ENCODE results near the gene ASS1. TPM values are rescaled to one million over a fixed set of nuclear protein-coding genes. Genes with fewer than 3 reads are reported as not detected.

Gene ASS1
- total and polyA plus RNA-seq, 4 experiments from 2014 or later = not detected

DNA sequence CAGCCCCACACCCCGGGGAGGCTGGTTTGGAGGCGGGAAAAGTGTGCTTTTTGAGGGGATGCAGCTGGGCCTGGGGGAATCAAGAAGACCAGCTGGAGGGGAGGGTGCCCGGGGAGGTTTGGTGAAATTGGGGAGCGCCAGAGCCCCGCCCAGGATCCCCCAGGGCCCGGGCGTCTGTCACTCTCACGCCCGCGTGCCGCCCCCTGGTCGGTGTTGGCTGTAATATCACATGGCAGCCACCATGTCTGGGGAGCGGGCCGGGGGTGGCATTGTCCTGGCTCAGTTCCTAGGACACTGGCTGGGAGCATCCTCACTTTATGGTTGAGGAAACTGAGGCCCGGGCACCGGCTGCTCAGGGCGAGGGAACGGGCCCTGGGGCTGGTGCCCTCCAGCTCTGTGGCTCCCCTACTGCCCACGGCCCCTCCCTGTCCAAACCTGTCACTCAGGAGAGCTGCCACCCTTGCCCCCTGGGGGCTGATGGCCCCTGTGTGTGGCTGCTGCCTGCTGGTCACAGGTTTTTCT lies 27.5 kb downstream of the ASS1 start:
- intact Hi-C loops (cut with micrococcal nuclease) = no loop called here
- Mint-ChIP-seq H3K36me3 (no peaks in the 10 kb centered on the region), H3K9me3 (peaks cover 0 to 2% (median 0%) of the 10 kb centered on the region in 8 donors), H3K27ac (no peak overlapping the region), H3K4me3 (no peak overlapping the region), H3K27me3 (peaks cover 19 to 33% of the 10 kb centered on the region in 2 donors), H3K4me1 (no peaks in the 10 kb centered on the region)
- Histone ChIP-seq H3K4me3 (ENCODE audit: low read length in 2 of 2) (no peak overlapping the region), H3K27ac (ENCODE audit: low read depth, low read length) (no peak overlapping the region), H3K36me3 (ENCODE audit: insufficient read depth, low read length) (no peaks in the 10 kb centered on the region), H3K27me3 (ENCODE audit: insufficient read depth, low read length) (peaks cover 5% of the 10 kb centered on the region), H3K9me3 (ENCODE audit: control insufficient read depth in 1 of 2, low read length in 2 of 2) (no peaks in the 10 kb centered on the region), H3K4me1 (ENCODE audit: insufficient read depth, low read length) (no peaks in the 10 kb centered on the region)
- ChIA-PET POLR2A (ENCODE audit: partially characterized antibody) (no interaction called here), CTCF (ENCODE audit: partially characterized antibody) (interaction anchor here (1.0 kb wide), 1 partner anchor 11 kb away, joined by 3 read pairs; no protein-coding TSS in a partner anchor)
- DNase-seq = no peak

DNA sequence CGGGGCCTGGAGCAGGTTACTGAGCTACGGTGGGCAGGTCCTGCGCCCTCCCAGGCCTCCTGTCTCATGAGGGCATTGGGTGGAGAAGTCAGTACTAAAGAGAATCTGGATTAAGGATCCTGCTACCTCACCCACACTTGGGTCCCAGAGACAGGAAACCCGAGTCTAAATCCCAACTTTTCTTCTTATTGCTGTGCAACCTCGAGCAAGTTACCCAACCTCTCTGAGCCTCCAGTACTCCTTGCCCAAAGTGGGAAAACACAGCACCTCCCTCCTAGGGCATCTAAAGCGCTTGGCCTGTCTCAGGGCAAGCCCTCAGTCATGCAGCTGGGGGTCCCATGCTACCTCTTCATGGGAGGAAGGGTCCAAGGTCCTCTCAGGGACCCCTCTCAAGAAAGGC lies 28.2 kb downstream of the ASS1 start:
- no peaks in the 10 kb centered on the region for H3K9me3 ChIP-seq (ENCODE audit: control insufficient read depth in 1 of 2, low read length in 2 of 2)
- no peak for DNase-seq
- H3K4me1 ChIP-seq (ENCODE audit: insufficient read depth, low read length) = no peaks in the 10 kb centered on the region
- H3K36me3 Mint-ChIP-seq = no peaks in the 10 kb centered on the region
- no peaks in the 10 kb centered on the region for H3K36me3 ChIP-seq (ENCODE audit: insufficient read depth, low read length)
- no peak overlapping the region for H3K27ac ChIP-seq (ENCODE audit: low read depth, low read length)
- no peak overlapping the region for H3K4me3 Mint-ChIP-seq
- intact Hi-C loops (cut with micrococcal nuclease) = no loop called here
- ChIA-PET POLR2A (ENCODE audit: partially characterized antibody) (no interaction called here), CTCF (ENCODE audit: partially characterized antibody) (no interaction called here)
- H3K27ac Mint-ChIP-seq = no peak overlapping the region
- peaks cover 12 to 26% of the 10 kb centered on the region in 2 donors for H3K27me3 Mint-ChIP-seq
- peaks cover 5% of the 10 kb centered on the region for H3K27me3 ChIP-seq (ENCODE audit: insufficient read depth, low read length)
- no peaks in the 10 kb centered on the region for H3K4me1 Mint-ChIP-seq
- H3K9me3 Mint-ChIP-seq = peaks cover 0 to 2% (median 0%) of the 10 kb centered on the region in 8 donors
- no peak overlapping the region for H3K4me3 ChIP-seq (ENCODE audit: low read length in 2 of 2)

DNA sequence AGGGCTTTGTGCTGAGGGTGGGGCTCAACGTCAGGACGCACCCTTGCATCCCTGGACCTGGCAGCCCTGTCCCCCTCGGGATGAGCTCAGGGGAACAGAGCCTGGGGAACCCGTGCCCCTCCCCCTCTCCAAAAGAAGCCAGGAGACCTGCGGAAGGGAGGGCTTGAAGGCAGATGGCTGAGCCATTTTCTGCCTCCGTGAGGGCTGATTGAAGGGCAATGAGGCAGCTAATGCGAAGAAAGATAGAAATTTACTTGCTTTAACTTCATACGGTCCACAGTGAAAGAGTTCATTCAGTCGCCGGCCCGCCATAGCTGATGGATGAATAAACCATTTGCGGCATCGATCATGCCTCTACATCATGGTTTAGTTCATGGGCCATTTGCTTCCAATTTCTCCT lies 28.8 kb downstream of the ASS1 start:
- Histone ChIP-seq H3K27me3 (ENCODE audit: insufficient read depth, low read length) (peaks cover 5% of the 10 kb centered on the region), H3K27ac (ENCODE audit: low read depth, low read length) (no peak overlapping the region), H3K4me3 (ENCODE audit: low read length in 2 of 2) (no peak overlapping the region), H3K9me3 (ENCODE audit: control insufficient read depth in 1 of 2, low read length in 2 of 2) (no peaks in the 10 kb centered on the region), H3K4me1 (ENCODE audit: insufficient read depth, low read length) (no peaks in the 10 kb centered on the region), H3K36me3 (ENCODE audit: insufficient read depth, low read length) (no peaks in the 10 kb centered on the region)
- no peak overlapping the region for H3K4me3 Mint-ChIP-seq
- H3K36me3 Mint-ChIP-seq = no peaks in the 10 kb centered on the region
- H3K27me3 Mint-ChIP-seq = peaks cover 11 to 24% of the 10 kb centered on the region in 2 donors
- DNase-seq = no peak
- no peaks in the 10 kb centered on the region for H3K4me1 Mint-ChIP-seq
- H3K27ac Mint-ChIP-seq = no peak overlapping the region
- H3K9me3 Mint-ChIP-seq = peaks cover 0 to 2% (median 0%) of the 10 kb centered on the region in 8 donors
- CTCF ChIA-PET (ENCODE audit: partially characterized antibody) = no interaction called here
- intact Hi-C loops (cut with micrococcal nuclease) = no loop called here
- POLR2A ChIA-PET (ENCODE audit: partially characterized antibody) = no interaction called here

DNA sequence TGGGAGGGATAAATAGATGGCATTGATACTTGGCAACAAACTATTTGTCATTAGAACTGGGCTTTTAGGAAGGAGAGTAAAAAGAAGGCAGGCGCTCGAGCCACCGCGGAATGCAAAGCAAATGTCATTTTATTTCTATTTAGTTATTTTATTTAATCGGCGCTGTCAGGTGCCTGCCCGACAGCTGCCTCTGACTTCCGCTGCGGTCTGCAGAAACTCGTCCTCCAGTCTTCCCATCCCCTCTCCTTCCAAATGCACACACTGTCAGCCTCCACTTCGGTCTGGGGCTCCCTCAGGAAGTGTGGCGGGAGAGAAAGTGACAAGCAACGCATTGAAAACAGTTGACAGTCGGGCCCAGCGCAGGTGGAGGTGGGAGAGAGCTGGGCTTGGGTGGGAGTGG lies 29.3 kb downstream of the ASS1 start:
- Mint-ChIP-seq H3K36me3 (no peaks in the 10 kb centered on the region), H3K27me3 (peaks cover 11 to 20% of the 10 kb centered on the region in 2 donors), H3K4me1 (no peaks in the 10 kb centered on the region), H3K9me3 (peaks cover 0 to 2% (median 0%) of the 10 kb centered on the region in 8 donors), H3K4me3 (peak overlapping the region in 1 of 8 donors; percentile 41), H3K27ac (no peak overlapping the region)
- no peaks in the 10 kb centered on the region for H3K9me3 ChIP-seq (ENCODE audit: control insufficient read depth in 1 of 2, low read length in 2 of 2)
- intact Hi-C loops (cut with micrococcal nuclease) = no loop called here
- no peak overlapping the region for H3K4me3 ChIP-seq (ENCODE audit: low read length in 2 of 2)
- no peak for DNase-seq
- POLR2A ChIA-PET (ENCODE audit: partially characterized antibody) = no interaction called here
- H3K27me3 ChIP-seq (ENCODE audit: insufficient read depth, low read length) = peaks cover 5% of the 10 kb centered on the region
- no peak overlapping the region for H3K27ac ChIP-seq (ENCODE audit: low read depth, low read length)
- no peaks in the 10 kb centered on the region for H3K4me1 ChIP-seq (ENCODE audit: insufficient read depth, low read length)
- CTCF ChIA-PET (ENCODE audit: partially characterized antibody) = no interaction called here
- H3K36me3 ChIP-seq (ENCODE audit: insufficient read depth, low read length) = no peaks in the 10 kb centered on the region

DNA sequence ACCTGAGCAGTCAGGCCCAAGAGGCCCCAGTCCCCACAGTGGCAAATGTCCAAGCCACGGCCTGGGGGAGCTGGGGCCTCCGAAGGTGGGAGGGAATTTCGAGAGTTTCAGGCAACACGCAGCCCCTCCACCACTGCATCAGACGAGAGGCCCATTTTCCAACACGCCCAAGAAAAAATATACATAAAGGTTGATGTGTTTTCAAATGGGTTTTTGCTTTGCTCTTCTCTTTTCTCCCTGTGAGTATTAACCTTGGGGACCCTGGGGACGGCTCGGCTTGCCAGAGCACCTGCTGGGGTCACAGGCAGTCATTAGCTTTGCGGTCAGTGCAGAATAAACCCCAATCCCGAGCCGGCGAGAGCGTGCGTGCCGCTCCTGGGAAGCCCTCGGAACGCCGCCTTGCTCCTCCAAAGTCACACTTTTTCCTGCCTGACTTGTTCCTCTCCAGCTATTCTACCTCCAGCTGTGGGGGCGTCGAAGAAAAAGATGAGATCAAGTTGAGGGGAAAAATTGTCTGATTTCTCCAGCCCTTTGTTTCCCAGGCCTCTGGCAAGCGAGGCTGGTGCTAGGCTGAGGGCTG lies 31.5 kb downstream of the ASS1 start:
- Histone ChIP-seq H3K27ac (ENCODE audit: low read depth, low read length) (no peak overlapping the region), H3K4me3 (ENCODE audit: low read length in 2 of 2) (no peak overlapping the region), H3K9me3 (ENCODE audit: control insufficient read depth in 1 of 2, low read length in 2 of 2) (no peaks in the 10 kb centered on the region), H3K4me1 (ENCODE audit: insufficient read depth, low read length) (no peaks in the 10 kb centered on the region), H3K27me3 (ENCODE audit: insufficient read depth, low read length) (peaks cover 5% of the 10 kb centered on the region), H3K36me3 (ENCODE audit: insufficient read depth, low read length) (no peaks in the 10 kb centered on the region)
- intact Hi-C loops (cut with micrococcal nuclease) = no loop called here
- Mint-ChIP-seq H3K4me1 (no peaks in the 10 kb centered on the region), H3K4me3 (no peak overlapping the region), H3K36me3 (no peaks in the 10 kb centered on the region), H3K27ac (no peak overlapping the region), H3K27me3 (peaks cover 6 to 14% of the 10 kb centered on the region in 2 donors), H3K9me3 (peaks cover 0 to 2% (median 0%) of the 10 kb centered on the region in 8 donors)
- POLR2A ChIA-PET (ENCODE audit: partially characterized antibody) = no interaction called here
- CTCF ChIA-PET (ENCODE audit: partially characterized antibody) = no interaction called here
- no peak for DNase-seq

DNA sequence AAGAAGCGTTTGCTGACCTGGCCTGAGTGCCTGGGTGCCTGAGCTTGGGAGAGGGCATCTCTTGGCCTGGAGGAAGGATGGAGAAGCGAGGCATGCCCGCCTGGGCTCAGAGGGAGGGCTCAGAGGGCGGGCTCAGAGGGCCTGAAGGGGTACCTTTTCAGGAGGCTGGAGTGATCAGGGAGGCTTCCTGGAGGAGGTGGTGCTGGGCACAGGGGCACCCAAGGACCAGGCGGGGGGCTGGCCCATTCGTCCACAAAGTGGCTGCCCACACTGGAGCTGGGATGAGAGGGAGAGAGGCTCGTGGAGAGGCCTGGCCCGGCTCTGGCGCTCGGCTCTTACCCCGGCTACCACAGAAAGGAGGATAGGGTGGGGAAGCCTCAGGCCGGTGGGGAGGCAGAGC lies 32.8 kb downstream of the ASS1 start:
- Histone ChIP-seq H3K4me1 (ENCODE audit: insufficient read depth, low read length) (no peaks in the 10 kb centered on the region), H3K27ac (ENCODE audit: low read depth, low read length) (no peak overlapping the region), H3K27me3 (ENCODE audit: insufficient read depth, low read length) (peaks cover 5% of the 10 kb centered on the region), H3K9me3 (ENCODE audit: control insufficient read depth in 1 of 2, low read length in 2 of 2) (no peaks in the 10 kb centered on the region), H3K4me3 (ENCODE audit: low read length in 2 of 2) (no peak overlapping the region), H3K36me3 (ENCODE audit: insufficient read depth, low read length) (no peaks in the 10 kb centered on the region)
- H3K4me3 Mint-ChIP-seq = no peak overlapping the region
- H3K36me3 Mint-ChIP-seq = no peaks in the 10 kb centered on the region
- ChIA-PET POLR2A (ENCODE audit: partially characterized antibody) (no interaction called here), CTCF (ENCODE audit: partially characterized antibody) (no interaction called here)
- DNase-seq = no peak
- H3K4me1 Mint-ChIP-seq = no peaks in the 10 kb centered on the region
- intact Hi-C loops (cut with micrococcal nuclease) = no loop called here
- H3K9me3 Mint-ChIP-seq = peaks cover 0 to 2% (median 0%) of the 10 kb centered on the region in 8 donors
- peaks cover 5 to 17% of the 10 kb centered on the region in 2 donors for H3K27me3 Mint-ChIP-seq
- H3K27ac Mint-ChIP-seq = no peak overlapping the region

DNA sequence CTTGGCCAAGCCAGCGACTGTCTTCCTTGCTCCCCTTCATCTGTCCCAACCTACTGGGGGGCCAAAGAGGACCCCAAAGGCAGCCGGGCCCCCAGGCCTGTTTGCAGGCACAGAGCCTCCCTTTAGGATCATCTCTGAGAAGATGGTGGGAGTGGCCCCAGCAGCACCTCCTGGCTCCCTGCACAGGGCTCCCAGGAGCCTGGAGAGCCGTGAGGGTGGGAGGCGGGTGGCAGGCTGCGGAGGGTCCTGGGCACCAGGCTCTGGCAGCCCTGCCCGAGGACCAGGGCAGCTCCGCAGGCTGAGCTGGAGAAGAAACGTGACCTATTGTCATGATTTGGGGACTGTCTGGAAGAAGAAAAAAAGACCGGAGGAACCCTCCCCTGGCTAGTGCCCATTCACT lies 33.4 kb downstream of the ASS1 start:
- Mint-ChIP-seq H3K4me3 (no peak overlapping the region), H3K36me3 (no peaks in the 10 kb centered on the region), H3K9me3 (peaks cover 0 to 2% (median 0%) of the 10 kb centered on the region in 8 donors), H3K27me3 (peaks cover 11 to 19% of the 10 kb centered on the region in 2 donors), H3K4me1 (no peaks in the 10 kb centered on the region), H3K27ac (no peak overlapping the region)
- Histone ChIP-seq H3K4me1 (ENCODE audit: insufficient read depth, low read length) (no peaks in the 10 kb centered on the region), H3K27me3 (ENCODE audit: insufficient read depth, low read length) (peaks cover 5% of the 10 kb centered on the region), H3K4me3 (ENCODE audit: low read length in 2 of 2) (no peak overlapping the region), H3K27ac (ENCODE audit: low read depth, low read length) (no peak overlapping the region), H3K36me3 (ENCODE audit: insufficient read depth, low read length) (no peaks in the 10 kb centered on the region), H3K9me3 (ENCODE audit: control insufficient read depth in 1 of 2, low read length in 2 of 2) (no peaks in the 10 kb centered on the region)
- intact Hi-C loops (cut with micrococcal nuclease) = no loop called here
- ChIA-PET POLR2A (ENCODE audit: partially characterized antibody) (no interaction called here), CTCF (ENCODE audit: partially characterized antibody) (no interaction called here)
- no peak for DNase-seq
